SK-N-SH treated with all-trans-retinoic acid at 6 μM for 48 hours (cell line): ENCODE results near the gene MLLT11.

Experiments
- ESRRG ChIP-seq: fragments of 250-450 bp; sonication (Bioruptor Pico); IDR thresholded peaks from 2 replicates; pipeline ENCODE4 v1.6.1; 2021; ENCODE audit warnings: mild to moderate bottlenecking
- ISL1 ChIP-seq: fragments of 250-450 bp; sonication (Bioruptor Pico); IDR thresholded peaks from 2 replicates; pipeline ENCODE4 v2.1.2; 2022; ENCODE audit warnings: mild to moderate bottlenecking, moderate library complexity
- PATZ1 ChIP-seq: fragments of 250-450 bp; sonication (Bioruptor Pico); IDR thresholded peaks from 2 replicates; pipeline ENCODE4 v1.8.0; 2020; ENCODE audit warnings: mild to moderate bottlenecking, moderate library complexity, borderline replicate concordance
- SNAI2 ChIP-seq: fragments of 250-450 bp; sonication (Bioruptor Pico); IDR thresholded peaks from 2 replicates; pipeline ENCODE4 v1.5.0; 2020; ENCODE audit warnings: mild to moderate bottlenecking, moderate library complexity
- ZC3H10 ChIP-seq: fragments of 250-450 bp; sonication (Bioruptor Pico); IDR thresholded peaks from 2 replicates; pipeline ENCODE4 v1.5.1; 2021; ENCODE audit warnings: mild to moderate bottlenecking, moderate library complexity

GRCh38 chr1:151058692-151059091 lies 1.5 kb upstream of the MLLT11 start:
- TF ChIP-seq ESRRG (CRISPR knock-in tag), result no peak
- TF ChIP-seq ZC3H10 (CRISPR knock-in tag), result no peak
- no peak for TF ChIP-seq PATZ1 (CRISPR knock-in tag)
- no peak for TF ChIP-seq ISL1 (CRISPR knock-in tag)
- no peak for TF ChIP-seq SNAI2 (CRISPR knock-in tag)
